ENCODE results near the gene IMP4. TPM values are rescaled to one million over a fixed set of nuclear protein-coding genes. Genes with fewer than 3 reads are reported as not detected.

The IMP4 gene
- polyA plus RNA-seq, 1 donor from 2014 or later = 78.0 TPM

DNA sequence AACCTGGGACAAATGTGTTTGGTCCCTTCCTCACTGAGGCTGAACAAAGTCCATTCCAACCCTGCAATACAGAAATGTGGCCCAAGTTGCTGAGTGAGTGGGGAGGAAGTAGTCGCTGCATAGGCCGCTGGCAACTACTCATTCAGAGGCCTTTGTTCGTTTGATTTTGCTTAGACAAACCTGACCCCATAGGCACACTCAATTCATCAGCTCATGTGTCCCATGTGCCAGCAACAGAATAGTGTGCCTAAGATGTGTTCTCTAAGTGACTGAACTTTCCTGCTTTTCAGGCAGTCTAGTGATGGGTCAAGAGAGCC lies 36.2 kb downstream of the IMP4 start:
- no peaks in the 10 kb centered on the region for H4K20me1 ChIP-seq (ENCODE audit: insufficient read depth)
- TF ChIP-seq EZH2 (IDR thresholded peaks at IDR 0.05; ENCODE audit: borderline replicate concordance, insufficient read depth, low read length, poor library complexity, severe bottlenecking) (no peak), SMC3 (conservative IDR thresholded peaks at IDR 0.05; ENCODE audit: poor library complexity) (no peak), EP300 (conservative IDR thresholded peaks at IDR 0.05; ENCODE audit: poor library complexity, severe bottlenecking) (no peak)
- TF ChIP-seq, protein P1, sequence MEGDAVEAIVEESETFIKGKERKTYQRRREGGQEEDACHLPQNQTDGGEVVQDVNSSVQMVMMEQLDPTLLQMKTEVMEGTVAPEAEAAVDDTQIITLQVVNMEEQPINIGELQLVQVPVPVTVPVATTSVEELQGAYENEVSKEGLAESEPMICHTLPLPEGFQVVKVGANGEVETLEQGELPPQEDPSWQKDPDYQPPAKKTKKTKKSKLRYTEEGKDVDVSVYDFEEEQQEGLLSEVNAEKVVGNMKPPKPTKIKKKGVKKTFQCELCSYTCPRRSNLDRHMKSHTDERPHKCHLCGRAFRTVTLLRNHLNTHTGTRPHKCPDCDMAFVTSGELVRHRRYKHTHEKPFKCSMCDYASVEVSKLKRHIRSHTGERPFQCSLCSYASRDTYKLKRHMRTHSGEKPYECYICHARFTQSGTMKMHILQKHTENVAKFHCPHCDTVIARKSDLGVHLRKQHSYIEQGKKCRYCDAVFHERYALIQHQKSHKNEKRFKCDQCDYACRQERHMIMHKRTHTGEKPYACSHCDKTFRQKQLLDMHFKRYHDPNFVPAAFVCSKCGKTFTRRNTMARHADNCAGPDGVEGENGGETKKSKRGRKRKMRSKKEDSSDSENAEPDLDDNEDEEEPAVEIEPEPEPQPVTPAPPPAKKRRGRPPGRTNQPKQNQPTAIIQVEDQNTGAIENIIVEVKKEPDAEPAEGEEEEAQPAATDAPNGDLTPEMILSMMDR (IDR thresholded peaks at IDR 0.05; ENCODE audit: poor library complexity, severe bottlenecking) = no peak
- TF ChIP-seq, protein P2, sequence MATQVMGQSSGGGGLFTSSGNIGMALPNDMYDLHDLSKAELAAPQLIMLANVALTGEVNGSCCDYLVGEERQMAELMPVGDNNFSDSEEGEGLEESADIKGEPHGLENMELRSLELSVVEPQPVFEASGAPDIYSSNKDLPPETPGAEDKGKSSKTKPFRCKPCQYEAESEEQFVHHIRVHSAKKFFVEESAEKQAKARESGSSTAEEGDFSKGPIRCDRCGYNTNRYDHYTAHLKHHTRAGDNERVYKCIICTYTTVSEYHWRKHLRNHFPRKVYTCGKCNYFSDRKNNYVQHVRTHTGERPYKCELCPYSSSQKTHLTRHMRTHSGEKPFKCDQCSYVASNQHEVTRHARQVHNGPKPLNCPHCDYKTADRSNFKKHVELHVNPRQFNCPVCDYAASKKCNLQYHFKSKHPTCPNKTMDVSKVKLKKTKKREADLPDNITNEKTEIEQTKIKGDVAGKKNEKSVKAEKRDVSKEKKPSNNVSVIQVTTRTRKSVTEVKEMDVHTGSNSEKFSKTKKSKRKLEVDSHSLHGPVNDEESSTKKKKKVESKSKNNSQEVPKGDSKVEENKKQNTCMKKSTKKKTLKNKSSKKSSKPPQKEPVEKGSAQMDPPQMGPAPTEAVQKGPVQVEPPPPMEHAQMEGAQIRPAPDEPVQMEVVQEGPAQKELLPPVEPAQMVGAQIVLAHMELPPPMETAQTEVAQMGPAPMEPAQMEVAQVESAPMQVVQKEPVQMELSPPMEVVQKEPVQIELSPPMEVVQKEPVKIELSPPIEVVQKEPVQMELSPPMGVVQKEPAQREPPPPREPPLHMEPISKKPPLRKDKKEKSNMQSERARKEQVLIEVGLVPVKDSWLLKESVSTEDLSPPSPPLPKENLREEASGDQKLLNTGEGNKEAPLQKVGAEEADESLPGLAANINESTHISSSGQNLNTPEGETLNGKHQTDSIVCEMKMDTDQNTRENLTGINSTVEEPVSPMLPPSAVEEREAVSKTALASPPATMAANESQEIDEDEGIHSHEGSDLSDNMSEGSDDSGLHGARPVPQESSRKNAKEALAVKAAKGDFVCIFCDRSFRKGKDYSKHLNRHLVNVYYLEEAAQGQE (IDR thresholded peaks at IDR 0.05; ENCODE audit: borderline replicate concordance) = no peak

DNA sequence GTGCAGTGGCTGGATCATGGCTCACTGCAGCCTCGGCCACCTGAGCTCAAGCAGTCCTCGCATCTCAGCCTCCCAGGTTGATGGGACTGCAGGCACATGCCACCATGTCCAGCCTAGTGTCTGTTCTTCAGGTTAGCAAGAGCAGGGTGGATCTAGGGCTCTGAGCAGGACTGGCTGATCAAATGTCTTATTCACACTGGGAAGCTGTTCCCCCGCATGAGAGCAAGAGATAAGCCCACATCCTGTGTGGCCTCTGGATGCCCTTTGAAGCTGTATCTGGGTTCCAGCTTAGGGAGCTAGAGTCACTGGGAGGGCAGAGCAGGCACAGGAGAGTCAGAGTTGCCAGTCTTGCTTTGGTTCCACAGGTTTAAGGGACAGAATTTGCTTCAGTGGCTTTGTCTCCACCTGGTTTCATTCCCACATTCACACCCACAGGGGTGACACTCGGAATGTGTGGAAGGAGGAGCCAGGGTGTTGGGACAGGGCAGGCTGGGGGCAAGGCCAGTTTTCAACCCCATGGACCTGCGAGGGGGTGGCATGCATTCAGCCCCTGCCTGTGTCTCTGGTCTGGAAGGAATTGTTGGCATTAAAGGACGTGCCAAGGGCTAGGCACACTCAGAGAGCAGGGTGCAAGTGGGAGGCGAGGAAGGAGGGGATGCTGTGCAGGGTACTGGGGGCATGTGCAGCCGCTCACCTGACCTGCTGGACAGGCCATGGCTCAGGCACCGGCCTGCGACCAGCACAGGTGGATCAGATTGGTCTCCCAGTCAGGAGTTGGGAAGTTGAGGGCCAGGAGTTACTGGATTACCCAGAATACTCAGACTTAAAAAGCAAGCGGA lies 37.6 kb downstream of the IMP4 start:
- Histone ChIP-seq H3K4me3 (ENCODE audit: low read length) (no peak overlapping the region), H3K9me2 (ENCODE audit: insufficient read depth, low read length) (no peaks in the 10 kb centered on the region), H3K36me3 (ENCODE audit: insufficient read depth, low read length) (no peaks in the 10 kb centered on the region), H3K9me3 (ENCODE audit: low read length) (no peaks in the 10 kb centered on the region), H3K4me2 (ENCODE audit: low read length) (no peak overlapping the region), H2AFZ (ENCODE audit: low read depth, low read length) (no peak overlapping the region), H3F3A (ENCODE audit: insufficient read depth, low read length, poor library complexity, severe bottlenecking) (no peaks in the 10 kb centered on the region), H4K20me1 (ENCODE audit: insufficient read depth) (no peaks in the 10 kb centered on the region), H3K27me3 (ENCODE audit: insufficient read depth, low read depth, low read length) (no peaks in the 10 kb centered on the region), H3K27ac (ENCODE audit: low read length) (no peak overlapping the region), H3K79me2 (replicated peaks; ENCODE audit: insufficient read depth, low read length) (no peaks in the 10 kb centered on the region), H3K9ac (ENCODE audit: low read length) (no peak overlapping the region)
- no peak for TF ChIP-seq POLR2AphosphoS5 (IDR thresholded peaks at IDR 0.05)
- no peak for TF ChIP-seq MXI1 (conservative IDR thresholded peaks at IDR 0.05; ENCODE audit: poor library complexity, severe bottlenecking)
- TF ChIP-seq RAD21 (conservative IDR thresholded peaks at IDR 0.05) = no peak
- TF ChIP-seq EZH2 (IDR thresholded peaks at IDR 0.05; ENCODE audit: borderline replicate concordance, insufficient read depth, low read length, poor library complexity, severe bottlenecking) = no peak
- TF ChIP-seq, protein P2 (IDR thresholded peaks at IDR 0.05; ENCODE audit: borderline replicate concordance) = no peak
- TF ChIP-seq TAF1 (IDR thresholded peaks at IDR 0.05; ENCODE audit: low read depth) = no peak
- TF ChIP-seq SMC3 (conservative IDR thresholded peaks at IDR 0.05; ENCODE audit: poor library complexity) = no peak
- TF ChIP-seq, protein P1 (IDR thresholded peaks at IDR 0.05; ENCODE audit: poor library complexity, severe bottlenecking) = no peak
- TF ChIP-seq EP300 (conservative IDR thresholded peaks at IDR 0.05; ENCODE audit: poor library complexity, severe bottlenecking) = no peak

More for the DNA sequence above, 36.2 kb downstream of the IMP4 start:
- Histone ChIP-seq H3K9me2 (ENCODE audit: insufficient read depth, low read length) (no peaks in the 10 kb centered on the region), H3K9ac (ENCODE audit: low read length) (no peak overlapping the region), H3K36me3 (ENCODE audit: insufficient read depth, low read length) (no peaks in the 10 kb centered on the region), H3K27ac (ENCODE audit: low read length) (no peak overlapping the region), H3K27me3 (ENCODE audit: insufficient read depth, low read depth, low read length) (no peaks in the 10 kb centered on the region), H3F3A (ENCODE audit: insufficient read depth, low read length, poor library complexity, severe bottlenecking) (no peaks in the 10 kb centered on the region), H2AFZ (ENCODE audit: low read depth, low read length) (no peak overlapping the region), H3K4me3 (ENCODE audit: low read length) (no peak overlapping the region), H3K79me2 (replicated peaks; ENCODE audit: insufficient read depth, low read length) (no peaks in the 10 kb centered on the region), H3K4me2 (ENCODE audit: low read length) (no peak overlapping the region), H3K9me3 (ENCODE audit: low read length) (no peaks in the 10 kb centered on the region)

All from neural cell (in vitro differentiated cells).